PC-9 (cell line): ENCODE data around the gene ZNF662.

Source experiments
- CTCF ChIP-seq: fragments of 200-600 bp; sonication (generic); conservative IDR thresholded peaks from 2 replicates; pipeline ENCODE4 v1.6.1; 2017; ENCODE audit warnings: mixed run types, antibody characterized with exemption, mild to moderate bottlenecking, moderate library complexity
- EZH2 ChIP-seq: fragments of 200-600 bp; sonication (generic); IDR thresholded peaks from 2 replicates; pipeline ENCODE4 v1.8.0; 2017; ENCODE audit warnings: antibody characterized with exemption, low read depth

- no peak for TF ChIP-seq CTCF
- no peak for TF ChIP-seq EZH2
These were observed 10.4 kb upstream of the ZNF662 start for GRCh38 chr3:42895580-42895868.
